ENCODE measurements around the gene KIF26B.
"Not testable (repeated sequence)": the region's sequence is repeated elsewhere in the genome, so short reads cannot be mapped to it uniquely, and the experiment has no call there.

Gene KIF26B

GRCh38 chr1:245715291-245715701 lies 560.5 kb downstream of the KIF26B start:
- DNase-seq (ENCODE audit: low read depth in 3 of 3, low spot score in 1 of 3), result no peak

DNA sequence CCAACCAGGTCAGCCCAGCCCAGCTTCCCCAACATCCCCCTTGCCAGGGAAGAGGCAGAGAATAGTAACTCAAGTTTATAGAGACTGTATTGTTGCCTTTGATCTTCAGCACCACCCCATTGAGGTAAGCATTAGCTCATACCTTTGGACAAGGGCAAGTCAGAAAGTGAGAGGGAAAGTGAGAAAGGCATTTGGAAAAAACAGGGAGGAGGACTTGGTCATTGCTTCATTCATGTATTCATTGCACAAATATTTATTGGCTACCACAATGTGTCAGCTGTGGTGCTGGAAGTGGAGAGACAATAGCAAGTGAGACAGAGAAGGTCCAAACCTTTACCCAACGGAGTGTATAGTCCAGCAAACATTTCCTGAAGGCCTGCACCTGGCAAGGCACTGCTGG lies 561.2 kb downstream of the KIF26B start:
- no peak for DNase-seq (ENCODE audit: low read depth in 3 of 3, low spot score in 1 of 3)

- no peak for DNase-seq (ENCODE audit: low read depth in 3 of 3, low spot score in 1 of 3)
Observed at GRCh38 chr1:245716561-245716960, 561.8 kb downstream of the KIF26B start.

DNA sequence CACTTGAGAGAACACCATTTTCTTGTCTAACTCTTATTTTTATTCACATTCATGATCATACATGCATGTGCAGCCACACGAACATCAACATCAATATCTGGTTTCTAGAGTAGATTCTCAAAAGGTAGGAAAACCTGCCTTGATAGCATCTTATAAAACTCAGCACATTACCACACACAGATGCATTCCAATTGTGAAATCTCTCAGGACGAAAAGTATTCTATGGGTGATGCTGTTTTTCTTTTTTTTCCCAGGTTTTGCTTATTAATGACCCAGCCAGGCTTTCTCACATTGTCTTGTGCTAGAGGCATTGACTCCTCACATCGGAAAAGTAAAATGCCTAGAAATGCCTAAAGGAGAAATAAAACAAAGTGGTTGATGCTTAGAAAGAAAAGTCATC lies 562.8 kb downstream of the KIF26B start:
- DNase-seq (ENCODE audit: low read depth in 3 of 3, low spot score in 1 of 3), result no peak

- no peak for DNase-seq (ENCODE audit: low read depth in 3 of 3, low spot score in 1 of 3)
Observed at GRCh38 chr1:245718123-245718522, 563.3 kb downstream of the KIF26B start.

- no peak for DNase-seq (ENCODE audit: low read depth in 3 of 3, low spot score in 1 of 3)
Observed at GRCh38 chr1:245718951-245719350, 564.2 kb downstream of the KIF26B start.

- DNase-seq (ENCODE audit: low read depth in 3 of 3, low spot score in 1 of 3), result no peak
Observed at GRCh38 chr1:245721488-245721887, 566.7 kb downstream of the KIF26B start.

DNA sequence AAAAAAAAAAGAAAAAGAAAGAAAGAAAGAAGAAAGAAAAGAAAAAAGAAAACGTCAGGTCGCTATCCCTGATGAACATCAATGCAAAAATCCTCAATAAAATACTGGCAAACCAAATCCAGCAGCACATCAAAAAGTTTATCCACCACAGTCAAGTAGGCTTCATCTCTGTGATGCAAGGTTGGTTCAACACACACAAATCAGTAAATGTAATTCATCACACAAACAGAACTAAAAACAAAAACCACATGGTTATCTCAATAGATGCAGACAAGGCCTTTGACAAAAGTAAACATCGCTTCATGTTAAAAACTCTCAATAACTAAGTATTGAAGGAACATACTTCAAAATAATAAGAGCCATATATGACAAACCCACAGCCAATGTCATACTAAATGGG lies 573.2 kb downstream of the KIF26B start:
- not testable (repeated sequence) for DNase-seq (ENCODE audit: low read depth in 3 of 3, low spot score in 1 of 3)

DNA sequence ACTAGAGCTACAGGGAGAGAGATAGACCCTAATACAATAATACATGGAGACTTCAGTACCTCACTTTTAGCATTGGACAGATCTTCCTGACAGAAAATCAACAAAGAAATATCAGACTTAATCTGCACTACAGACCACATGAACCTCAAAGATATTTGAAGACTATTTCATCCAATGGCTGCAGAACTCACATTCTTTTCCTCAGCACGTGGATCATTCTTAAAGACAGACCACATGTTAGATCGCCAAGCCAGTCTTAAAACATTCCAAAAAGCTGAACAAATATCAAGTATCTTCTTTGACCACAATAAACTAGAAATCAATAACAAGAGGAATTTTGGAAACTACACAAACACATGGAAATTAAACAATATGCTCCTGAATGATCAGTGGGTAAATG lies 576.0 kb downstream of the KIF26B start:
- DNase-seq (ENCODE audit: low read depth in 3 of 3, low spot score in 1 of 3), result no peak

DNA sequence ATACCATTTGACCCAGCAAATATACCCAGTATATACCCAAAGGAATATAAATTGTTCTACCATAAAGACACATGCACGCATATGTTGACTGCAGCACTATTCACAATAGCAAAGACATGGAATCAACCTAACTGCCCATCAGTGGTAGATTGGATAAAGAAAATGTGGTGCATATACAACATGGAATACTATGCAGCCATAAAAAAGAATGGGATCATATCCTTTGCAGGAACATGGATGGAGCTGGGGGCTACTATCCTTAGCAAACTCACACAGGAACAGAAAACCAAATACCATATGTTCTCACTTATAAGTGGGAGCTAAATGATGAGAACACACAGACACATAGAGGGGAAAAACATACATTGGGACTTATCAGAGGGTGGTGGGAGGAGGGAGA lies 585.6 kb downstream of the KIF26B start:
- DNase-seq (ENCODE audit: low read depth in 3 of 3, low spot score in 1 of 3), result not testable (repeated sequence)

GRCh38 chr1:245742896-245743295 lies 588.1 kb downstream of the KIF26B start:
- no peak for DNase-seq (ENCODE audit: low read depth in 3 of 3, low spot score in 1 of 3)

- DNase-seq (ENCODE audit: low read depth in 3 of 3, low spot score in 1 of 3), result no peak
Observed at GRCh38 chr1:245748240-245748639, 593.5 kb downstream of the KIF26B start.

- no peak for DNase-seq (ENCODE audit: low read depth in 3 of 3, low spot score in 1 of 3)
Observed at GRCh38 chr1:245748646-245749045, 593.9 kb downstream of the KIF26B start.

GRCh38 chr1:245749053-245749452 lies 594.3 kb downstream of the KIF26B start:
- DNase-seq (ENCODE audit: low read depth in 3 of 3, low spot score in 1 of 3), result no peak

DNA sequence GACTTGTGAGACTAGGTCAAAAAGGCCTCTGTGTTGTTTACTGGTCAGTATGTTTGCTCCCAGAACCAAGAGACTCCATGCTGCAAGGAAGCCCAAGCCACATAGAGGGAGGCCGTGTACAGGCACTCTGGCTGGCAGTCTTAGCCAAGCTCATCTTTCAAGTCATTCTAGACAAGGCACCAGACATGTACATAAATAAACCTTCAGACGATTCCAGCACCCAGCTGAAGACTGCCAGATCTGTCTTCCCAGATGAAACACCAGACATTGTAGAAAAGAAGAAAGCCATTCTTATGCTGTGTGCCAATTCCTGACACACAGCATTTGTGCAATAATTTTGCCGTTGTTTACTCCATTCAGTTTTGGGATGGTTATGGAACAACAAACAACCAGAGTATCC lies 595.5 kb downstream of the KIF26B start:
- no peak for DNase-seq (ENCODE audit: low read depth in 3 of 3, low spot score in 1 of 3)

GRCh38 chr1:245751116-245751515 lies 596.3 kb downstream of the KIF26B start:
- no peak for DNase-seq (ENCODE audit: low read depth in 3 of 3, low spot score in 1 of 3)

DNA sequence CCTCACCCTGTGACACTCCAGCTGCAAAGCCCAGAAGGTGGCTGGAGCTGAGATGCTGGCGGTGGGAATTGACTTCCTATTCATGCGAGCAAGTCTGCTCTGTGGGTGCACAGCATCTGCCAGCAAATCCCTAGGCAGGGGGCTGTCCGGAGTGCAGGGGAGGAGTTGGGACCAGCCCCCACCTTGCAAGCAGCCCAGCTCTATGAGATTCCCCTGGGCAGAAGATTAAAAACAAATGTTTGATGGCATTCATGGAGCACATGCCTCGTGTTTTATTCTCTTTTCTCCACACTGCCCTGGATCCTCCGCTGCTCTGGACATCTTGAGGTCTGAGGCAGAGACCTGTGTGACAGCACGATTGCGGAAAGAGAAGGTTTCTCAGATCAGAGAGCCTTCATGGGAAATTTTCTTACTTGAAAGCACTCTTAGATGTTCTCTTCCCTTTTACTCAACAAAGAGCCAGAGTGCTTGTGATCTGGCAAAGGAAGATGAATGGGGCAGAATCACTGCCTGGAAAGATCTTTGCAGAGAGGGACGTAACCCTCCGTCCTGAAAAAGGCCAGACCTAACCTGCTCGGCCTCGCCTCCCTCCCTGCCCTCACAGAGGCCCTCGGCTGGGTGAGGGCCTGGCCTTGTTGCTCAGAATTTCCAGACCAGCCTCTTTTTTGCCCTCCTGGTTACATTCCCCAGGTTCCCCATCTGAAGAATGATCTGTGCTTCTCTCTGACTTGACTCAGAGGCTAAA lies 597.1 kb downstream of the KIF26B start:
- DNase-seq (ENCODE audit: low read depth in 3 of 3, low spot score in 1 of 3), result no peak

DNA sequence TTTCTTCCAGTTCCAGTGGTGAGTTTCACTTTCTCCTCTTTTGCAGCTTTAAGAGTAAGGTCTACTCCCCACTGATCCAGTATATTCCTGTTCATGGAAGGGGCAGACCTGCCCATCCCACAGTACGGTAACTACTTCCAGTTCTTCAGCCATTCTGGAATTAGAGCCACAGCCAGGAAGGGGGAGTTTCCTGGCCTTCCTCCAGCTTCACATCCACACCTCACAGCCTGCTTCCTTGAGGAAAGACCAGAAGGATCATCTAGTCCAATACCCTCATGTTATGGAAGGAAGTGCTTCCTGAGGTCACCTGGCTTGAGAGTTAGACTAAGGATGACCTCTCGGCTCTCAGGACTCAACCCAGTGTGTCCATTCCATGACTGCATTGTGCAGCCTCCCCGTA lies 597.8 kb downstream of the KIF26B start:
- DNase-seq (ENCODE audit: low read depth in 3 of 3, low spot score in 1 of 3), result no peak

DNA sequence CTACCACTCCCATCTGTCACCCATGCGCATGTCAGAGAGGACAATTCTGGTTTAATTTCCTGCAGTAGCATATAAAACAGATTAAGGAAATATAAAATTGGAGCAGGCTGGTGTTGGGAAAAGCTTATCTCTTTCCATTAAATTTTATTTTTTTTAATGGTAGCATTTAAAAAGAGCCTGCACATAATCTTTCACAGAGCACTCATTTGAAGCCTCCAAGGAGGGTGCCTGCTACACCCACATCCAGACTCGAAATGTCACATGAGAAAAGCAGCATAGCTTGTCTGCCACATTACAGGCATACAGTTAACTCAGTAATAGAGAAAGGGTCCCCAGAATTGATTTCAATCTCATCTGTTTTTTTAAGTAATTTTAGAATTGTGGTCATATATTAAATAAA lies 599.0 kb downstream of the KIF26B start:
- no peak for DNase-seq (ENCODE audit: low read depth in 3 of 3, low spot score in 1 of 3)

DNA sequence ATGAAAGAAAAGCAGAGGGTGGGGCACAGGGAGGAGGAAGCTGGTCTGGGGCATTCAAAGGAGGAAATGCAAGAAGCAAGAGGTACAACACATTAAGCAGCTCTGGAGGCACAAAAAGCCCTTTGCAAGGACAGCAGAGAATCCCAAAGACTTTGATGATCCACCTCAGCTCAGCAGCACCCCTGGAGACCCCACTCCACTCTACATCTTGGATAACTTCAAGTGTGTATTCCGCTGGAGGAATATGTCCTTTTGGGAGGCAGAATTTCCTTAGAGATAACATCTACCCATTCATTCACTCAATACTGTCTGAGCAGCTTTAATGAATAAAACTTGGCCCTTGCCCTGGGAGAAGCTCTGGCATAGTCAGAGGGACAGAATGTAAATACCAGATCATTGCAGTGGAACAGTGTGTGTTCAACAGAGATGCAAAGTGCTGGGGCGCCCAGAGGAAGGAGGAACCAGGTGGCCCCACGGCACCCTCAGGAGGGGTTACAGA lies 599.7 kb downstream of the KIF26B start:
- no peak for DNase-seq (ENCODE audit: low read depth in 3 of 3, low spot score in 1 of 3)
